A549 (cell line): ENCODE measurements around the gene SYNE3.

Source experiments
- BHLHE40 ChIP-seq: IDR thresholded peaks from 2 replicates; pipeline ENCODE4 v1.6.1; 2012; ENCODE audit warnings: low read depth, low read length, inconsistent platforms
- CBX8 ChIP-seq: fragments of 200-600 bp; sonication (generic); IDR thresholded peaks from 2 replicates; pipeline ENCODE4 v1.6.1; 2016
- CEBPB ChIP-seq, 2 experiments: fragments of >200 bp in 1 of 2; sonication (Bioruptor Twin) in 1 of 2; formaldehyde crosslinking in 1 of 2; IDR thresholded peaks; 2 replicates each; pipeline ENCODE4 v1.6.1; 2012 to 2016
- GATA3 ChIP-seq: IDR thresholded peaks from 2 replicates; pipeline ENCODE4 v1.6.1; 2012; ENCODE audit warnings: borderline replicate concordance
- HEYL ChIP-seq: fragments of 250-450 bp; sonication (Bioruptor Pico); IDR thresholded peaks from 2 replicates; pipeline ENCODE4 v1.8.0; 2021; ENCODE audit warnings: mild to moderate bottlenecking, moderate library complexity
- MAZ ChIP-seq: fragments of 150-350 bp; IDR thresholded peaks from 2 replicates; pipeline ENCODE4 v1.6.1; 2014; ENCODE audit warnings: antibody characterized with exemption, low read depth, low read length, borderline replicate concordance
- RCOR1 ChIP-seq: fragments of 150-350 bp; IDR thresholded peaks from 2 replicates; pipeline ENCODE4 v1.6.1; 2014; ENCODE audit warnings: antibody characterized with exemption, low read length, low read depth
- RFX5 ChIP-seq: fragments of 450-650 bp; IDR thresholded peaks from 2 replicates; pipeline ENCODE4 v1.7.1; 2014; ENCODE audit warnings: antibody characterized with exemption, mild to moderate bottlenecking, moderate library complexity
- SREBF2 ChIP-seq: fragments of 450-650 bp; IDR thresholded peaks from 2 replicates; pipeline ENCODE4 v1.6.1; 2014; ENCODE audit warnings: mild to moderate bottlenecking, moderate library complexity
- TF ChIP-seq, protein P1 (sequence below): fragments of 200-600 bp; sonication (generic); IDR thresholded peaks from 2 replicates; pipeline ENCODE4 v1.6.1; 2016; ENCODE audit warnings: antibody characterized with exemption, mild to moderate bottlenecking, moderate library complexity
- TF ChIP-seq, protein P2 (sequence below): fragments of >200 bp; sonication (Bioruptor Twin); formaldehyde crosslinking; IDR thresholded peaks from 3 replicates; pipeline ENCODE4 v1.5.1; 2016

DNA sequence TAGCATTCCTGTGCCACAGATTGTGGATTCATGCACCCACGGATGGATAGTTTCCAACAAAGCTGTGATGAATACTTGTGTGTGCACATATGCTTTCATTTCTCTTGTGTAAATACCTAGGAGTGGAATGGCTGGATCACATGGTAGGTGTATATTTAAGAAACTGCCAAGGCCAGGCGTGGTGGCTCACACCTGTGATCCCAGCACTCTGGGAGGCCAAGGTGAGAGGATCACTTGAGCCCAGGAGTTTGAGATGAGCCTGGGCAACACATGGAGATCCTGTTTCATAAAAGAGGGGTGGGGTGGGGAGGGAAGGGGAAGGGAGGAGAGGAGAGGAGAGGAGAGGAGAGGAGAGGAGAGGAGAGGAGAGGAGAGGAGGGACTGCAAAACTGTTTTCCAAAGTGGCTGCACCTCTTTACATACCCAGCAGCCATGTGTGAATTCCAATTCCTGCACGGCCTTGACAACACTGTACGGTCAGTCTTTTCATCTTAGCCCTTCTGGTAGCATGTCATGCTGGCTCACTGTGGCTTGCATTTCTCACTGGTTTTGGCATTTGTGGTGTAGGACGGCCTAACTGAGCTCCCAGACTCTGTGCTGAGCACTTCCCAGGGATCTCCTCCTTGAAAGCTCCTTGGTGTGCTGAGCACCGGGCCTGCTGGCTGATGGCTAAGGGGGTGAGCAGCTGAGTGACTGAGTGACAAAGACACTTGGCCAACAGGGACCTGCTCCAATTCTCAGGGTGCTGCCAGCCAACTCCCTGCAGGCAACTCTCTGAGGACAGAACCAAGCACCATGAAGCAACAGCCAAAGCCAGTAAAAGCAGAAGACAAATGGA lies 27.9 kb downstream of the SYNE3 start:
- TF ChIP-seq, protein P1, sequence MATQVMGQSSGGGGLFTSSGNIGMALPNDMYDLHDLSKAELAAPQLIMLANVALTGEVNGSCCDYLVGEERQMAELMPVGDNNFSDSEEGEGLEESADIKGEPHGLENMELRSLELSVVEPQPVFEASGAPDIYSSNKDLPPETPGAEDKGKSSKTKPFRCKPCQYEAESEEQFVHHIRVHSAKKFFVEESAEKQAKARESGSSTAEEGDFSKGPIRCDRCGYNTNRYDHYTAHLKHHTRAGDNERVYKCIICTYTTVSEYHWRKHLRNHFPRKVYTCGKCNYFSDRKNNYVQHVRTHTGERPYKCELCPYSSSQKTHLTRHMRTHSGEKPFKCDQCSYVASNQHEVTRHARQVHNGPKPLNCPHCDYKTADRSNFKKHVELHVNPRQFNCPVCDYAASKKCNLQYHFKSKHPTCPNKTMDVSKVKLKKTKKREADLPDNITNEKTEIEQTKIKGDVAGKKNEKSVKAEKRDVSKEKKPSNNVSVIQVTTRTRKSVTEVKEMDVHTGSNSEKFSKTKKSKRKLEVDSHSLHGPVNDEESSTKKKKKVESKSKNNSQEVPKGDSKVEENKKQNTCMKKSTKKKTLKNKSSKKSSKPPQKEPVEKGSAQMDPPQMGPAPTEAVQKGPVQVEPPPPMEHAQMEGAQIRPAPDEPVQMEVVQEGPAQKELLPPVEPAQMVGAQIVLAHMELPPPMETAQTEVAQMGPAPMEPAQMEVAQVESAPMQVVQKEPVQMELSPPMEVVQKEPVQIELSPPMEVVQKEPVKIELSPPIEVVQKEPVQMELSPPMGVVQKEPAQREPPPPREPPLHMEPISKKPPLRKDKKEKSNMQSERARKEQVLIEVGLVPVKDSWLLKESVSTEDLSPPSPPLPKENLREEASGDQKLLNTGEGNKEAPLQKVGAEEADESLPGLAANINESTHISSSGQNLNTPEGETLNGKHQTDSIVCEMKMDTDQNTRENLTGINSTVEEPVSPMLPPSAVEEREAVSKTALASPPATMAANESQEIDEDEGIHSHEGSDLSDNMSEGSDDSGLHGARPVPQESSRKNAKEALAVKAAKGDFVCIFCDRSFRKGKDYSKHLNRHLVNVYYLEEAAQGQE = no peak
- TF ChIP-seq SREBF2 (no peak), CBX8 (no peak), GATA3 (no peak), HEYL (no peak), RFX5 (no peak), RCOR1 (no peak), BHLHE40 (no peak), MAZ (no peak), CEBPB (IDR thresholded peaks at IDR 0.05) (no peak)
- TF ChIP-seq, protein P2, sequence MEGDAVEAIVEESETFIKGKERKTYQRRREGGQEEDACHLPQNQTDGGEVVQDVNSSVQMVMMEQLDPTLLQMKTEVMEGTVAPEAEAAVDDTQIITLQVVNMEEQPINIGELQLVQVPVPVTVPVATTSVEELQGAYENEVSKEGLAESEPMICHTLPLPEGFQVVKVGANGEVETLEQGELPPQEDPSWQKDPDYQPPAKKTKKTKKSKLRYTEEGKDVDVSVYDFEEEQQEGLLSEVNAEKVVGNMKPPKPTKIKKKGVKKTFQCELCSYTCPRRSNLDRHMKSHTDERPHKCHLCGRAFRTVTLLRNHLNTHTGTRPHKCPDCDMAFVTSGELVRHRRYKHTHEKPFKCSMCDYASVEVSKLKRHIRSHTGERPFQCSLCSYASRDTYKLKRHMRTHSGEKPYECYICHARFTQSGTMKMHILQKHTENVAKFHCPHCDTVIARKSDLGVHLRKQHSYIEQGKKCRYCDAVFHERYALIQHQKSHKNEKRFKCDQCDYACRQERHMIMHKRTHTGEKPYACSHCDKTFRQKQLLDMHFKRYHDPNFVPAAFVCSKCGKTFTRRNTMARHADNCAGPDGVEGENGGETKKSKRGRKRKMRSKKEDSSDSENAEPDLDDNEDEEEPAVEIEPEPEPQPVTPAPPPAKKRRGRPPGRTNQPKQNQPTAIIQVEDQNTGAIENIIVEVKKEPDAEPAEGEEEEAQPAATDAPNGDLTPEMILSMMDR = no peak
